Breast epithelium (tissue), 3 donors: Measurements from ENCODE around the gene NEGR1.
"Not testable (repeated sequence)": the region's sequence is repeated elsewhere in the genome, so short reads cannot be mapped to it uniquely, and the experiment has no call there.

Experiments used
- POLR2A ChIP-seq: fragments of 450-650 bp; IDR thresholded peaks from one replicate; pipeline ENCODE4 v1.6.1; 2016; ENCODE audit warnings: antibody characterized with exemption, mild to moderate bottlenecking, moderate library complexity
- POLR2AphosphoS5 ChIP-seq, 3 donors: sonication (generic); formaldehyde crosslinking; IDR thresholded peaks; one replicate each; pipeline ENCODE4 v1.6.1; 2017; ENCODE audit warnings: antibody characterized with exemption in 3 of 3
- TF ChIP-seq, protein P1 (sequence below), 3 donors: fragments of 450-650 bp; IDR thresholded peaks; one replicate each; pipeline ENCODE4 v1.5.1; 2016 to 2017; ENCODE audit warnings: antibody characterized with exemption in 3 of 3, mild to moderate bottlenecking in 3 of 3, moderate library complexity in 3 of 3

DNA sequence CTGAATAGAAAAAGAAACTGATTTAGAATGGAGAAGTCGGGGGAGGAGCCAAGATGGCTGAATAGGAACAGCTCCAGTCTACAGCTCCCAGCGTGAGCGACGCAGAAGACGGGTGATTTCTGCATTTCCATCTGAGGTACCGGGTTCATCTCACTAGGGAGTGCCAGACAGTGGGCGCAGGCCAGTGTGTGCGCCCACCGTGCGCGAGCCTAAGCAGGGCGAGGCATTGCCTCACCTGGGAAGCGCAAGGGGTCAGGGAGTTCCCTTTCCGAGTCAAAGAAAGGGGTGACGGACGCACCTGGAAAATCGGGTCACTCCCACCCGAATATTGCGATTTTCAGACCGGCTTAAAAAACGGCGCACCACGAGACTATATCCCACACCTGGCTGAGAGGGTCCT, 394.2 kb downstream of the NEGR1 start:
- TF ChIP-seq, protein P1, sequence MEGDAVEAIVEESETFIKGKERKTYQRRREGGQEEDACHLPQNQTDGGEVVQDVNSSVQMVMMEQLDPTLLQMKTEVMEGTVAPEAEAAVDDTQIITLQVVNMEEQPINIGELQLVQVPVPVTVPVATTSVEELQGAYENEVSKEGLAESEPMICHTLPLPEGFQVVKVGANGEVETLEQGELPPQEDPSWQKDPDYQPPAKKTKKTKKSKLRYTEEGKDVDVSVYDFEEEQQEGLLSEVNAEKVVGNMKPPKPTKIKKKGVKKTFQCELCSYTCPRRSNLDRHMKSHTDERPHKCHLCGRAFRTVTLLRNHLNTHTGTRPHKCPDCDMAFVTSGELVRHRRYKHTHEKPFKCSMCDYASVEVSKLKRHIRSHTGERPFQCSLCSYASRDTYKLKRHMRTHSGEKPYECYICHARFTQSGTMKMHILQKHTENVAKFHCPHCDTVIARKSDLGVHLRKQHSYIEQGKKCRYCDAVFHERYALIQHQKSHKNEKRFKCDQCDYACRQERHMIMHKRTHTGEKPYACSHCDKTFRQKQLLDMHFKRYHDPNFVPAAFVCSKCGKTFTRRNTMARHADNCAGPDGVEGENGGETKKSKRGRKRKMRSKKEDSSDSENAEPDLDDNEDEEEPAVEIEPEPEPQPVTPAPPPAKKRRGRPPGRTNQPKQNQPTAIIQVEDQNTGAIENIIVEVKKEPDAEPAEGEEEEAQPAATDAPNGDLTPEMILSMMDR (IDR thresholded peaks at IDR 0.05), result not testable (repeated sequence)
- TF ChIP-seq POLR2A; POLR2AphosphoS5 (IDR thresholded peaks at IDR 0.05): not testable (repeated sequence)
